AG09319 (cell line): ENCODE results near the gene KIF21B.

Source experiments
- DNase-seq: peaks from one replicate; pipeline ENCODE4 v3.0.0-alpha.2; 2010; ENCODE audit warnings: low read depth; ENCODE audit errors: extremely low read depth
- TF ChIP-seq, protein P1 (sequence below): IDR thresholded peaks from 2 replicates; pipeline ENCODE4 v1.5.1; 2011; ENCODE audit warnings: low read depth, mild to moderate bottlenecking, inconsistent platforms, low read length, moderate library complexity

Gene KIF21B

DNA sequence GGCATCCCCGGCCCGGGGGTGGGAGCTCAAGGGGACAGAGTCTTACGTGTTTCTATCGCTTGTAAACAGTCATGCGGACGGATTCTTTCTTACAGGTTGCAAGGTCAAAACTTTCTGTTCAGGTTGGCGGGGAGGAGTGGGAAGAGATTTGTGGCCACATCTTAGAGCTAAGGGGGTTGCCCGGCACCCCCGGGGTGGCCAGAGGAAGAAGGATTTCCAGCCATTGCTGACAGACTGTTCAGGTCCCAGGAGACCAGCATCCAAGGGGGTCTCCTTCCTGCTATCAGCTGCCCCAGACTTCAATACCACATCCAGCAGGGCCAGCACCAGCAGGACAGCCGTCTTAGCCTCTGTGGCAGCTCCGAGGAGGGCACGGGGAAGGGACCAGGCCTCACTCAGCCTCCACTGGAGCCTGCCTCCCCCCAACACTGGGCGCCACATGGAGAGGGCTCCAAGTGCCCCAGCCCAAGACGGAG, 52.0 kb downstream of the KIF21B start:
- TF ChIP-seq, protein P1, sequence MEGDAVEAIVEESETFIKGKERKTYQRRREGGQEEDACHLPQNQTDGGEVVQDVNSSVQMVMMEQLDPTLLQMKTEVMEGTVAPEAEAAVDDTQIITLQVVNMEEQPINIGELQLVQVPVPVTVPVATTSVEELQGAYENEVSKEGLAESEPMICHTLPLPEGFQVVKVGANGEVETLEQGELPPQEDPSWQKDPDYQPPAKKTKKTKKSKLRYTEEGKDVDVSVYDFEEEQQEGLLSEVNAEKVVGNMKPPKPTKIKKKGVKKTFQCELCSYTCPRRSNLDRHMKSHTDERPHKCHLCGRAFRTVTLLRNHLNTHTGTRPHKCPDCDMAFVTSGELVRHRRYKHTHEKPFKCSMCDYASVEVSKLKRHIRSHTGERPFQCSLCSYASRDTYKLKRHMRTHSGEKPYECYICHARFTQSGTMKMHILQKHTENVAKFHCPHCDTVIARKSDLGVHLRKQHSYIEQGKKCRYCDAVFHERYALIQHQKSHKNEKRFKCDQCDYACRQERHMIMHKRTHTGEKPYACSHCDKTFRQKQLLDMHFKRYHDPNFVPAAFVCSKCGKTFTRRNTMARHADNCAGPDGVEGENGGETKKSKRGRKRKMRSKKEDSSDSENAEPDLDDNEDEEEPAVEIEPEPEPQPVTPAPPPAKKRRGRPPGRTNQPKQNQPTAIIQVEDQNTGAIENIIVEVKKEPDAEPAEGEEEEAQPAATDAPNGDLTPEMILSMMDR = no peak
- no peak for DNase-seq

DNA sequence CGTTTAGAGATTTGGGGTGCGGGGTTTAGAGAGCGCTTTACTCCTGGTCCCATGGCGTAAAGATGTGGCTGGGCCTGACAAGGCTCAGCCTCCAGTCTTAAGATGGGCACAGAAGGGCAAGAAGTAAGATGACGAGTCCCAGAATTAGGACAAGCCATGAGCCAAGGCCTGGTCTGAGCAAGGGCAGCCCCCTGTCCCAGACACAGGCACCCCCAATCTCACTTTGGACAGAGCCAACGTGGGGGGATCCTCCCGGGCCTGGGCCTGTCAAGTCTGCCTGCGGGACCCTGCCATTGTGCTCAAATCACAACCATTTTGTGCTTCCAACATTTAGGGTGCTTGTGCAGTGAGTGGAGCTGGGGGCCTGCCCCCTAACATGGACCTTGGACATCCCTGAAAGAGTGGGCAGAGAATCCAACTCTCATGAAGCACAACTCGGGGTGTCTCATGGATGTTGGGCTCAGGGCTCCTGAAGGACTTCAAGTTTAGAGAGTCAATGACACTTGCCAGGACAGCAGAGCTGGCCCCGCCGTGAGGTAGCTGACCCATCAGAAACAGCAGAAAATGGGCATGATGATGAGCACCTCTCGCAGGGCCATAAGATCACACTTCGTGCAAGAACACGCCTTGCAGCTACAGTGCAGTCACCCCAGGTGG, 52.6 kb downstream of the KIF21B start:
- TF ChIP-seq, protein P1 = no peak
- no peak for DNase-seq

DNA sequence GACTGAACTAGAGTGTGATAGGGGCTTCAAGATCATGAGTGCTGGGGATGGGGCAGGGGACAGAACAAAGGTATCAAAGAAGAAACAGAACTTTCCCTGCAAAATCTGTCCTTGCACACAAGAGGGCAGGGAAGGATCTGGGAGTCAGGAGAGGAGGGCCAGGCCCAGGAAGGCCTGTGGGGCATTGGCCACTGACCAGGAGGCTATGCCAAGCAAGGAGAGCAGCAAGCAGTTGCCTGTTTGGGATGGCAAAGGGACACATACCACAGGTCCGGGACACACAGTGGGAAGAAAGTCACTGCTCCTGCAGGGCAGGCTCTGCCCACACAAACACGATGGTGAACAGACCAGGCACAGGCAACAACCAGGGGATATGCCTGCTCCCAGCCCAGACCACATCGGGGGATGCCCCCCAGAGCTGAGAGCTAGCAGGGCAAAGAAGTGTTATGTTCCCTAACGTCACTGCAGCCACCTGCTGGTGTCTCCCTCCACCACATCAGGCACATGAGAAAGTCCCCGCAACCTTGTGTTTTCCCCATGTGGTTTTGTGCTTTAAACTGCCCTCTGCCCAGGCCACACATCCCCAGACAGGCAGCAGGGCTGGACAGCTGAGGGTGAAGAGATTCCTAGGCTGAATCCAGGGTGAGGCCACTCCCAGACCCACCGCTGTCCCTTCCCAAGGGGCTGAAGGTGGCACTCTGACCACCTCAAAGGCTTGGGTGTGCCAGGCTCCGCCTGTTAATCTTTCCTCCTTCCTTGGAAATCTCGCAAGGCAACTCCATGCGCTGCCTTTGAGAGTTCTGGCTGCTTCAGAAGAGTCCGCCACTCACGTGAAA, 53.6 kb downstream of the KIF21B start:
- TF ChIP-seq, protein P1 = no peak
- DNase-seq = no peak

DNA sequence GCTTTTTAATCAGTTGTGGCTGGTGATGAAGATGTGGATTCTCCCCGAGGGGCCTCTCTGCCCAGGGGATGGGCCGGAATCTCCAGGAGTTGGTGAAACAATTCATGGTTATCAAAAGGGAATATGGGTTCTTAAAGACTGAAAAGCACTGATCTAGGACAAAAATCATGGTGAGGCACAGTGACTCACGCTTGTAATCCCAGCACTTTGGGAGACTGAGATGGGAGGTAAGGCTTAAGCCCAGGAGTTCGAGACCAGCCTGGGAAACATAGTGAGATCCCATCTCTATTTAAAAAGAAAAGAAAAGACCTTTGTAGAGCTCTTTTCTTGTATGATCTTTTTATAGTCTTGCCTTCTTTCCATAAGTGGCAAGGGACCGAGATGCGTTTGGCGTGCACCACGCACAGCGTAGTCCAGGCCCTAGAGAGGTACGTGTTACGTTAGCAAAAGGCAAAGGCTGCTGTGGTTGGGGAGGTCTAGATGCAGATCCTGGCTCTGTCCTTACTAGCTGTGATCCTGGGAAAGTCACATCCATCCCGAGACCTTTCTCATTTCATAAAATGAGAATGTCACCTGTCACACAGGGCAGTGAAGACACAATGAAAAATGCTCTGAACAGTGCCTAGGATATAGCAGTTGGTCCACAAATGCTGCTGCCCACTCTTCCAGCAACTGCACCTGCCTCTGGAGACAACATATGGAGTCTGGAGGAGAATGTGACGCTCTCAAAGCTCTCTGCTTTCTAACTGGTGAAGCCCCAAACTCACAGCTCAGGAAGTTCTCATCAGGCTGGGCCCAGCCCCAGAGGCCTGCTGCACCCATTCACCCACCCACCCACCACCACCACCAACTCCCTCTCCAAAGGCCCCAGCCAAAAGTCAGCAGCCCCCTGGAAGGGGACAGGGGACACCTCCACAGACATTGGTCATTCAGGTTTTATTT, 54.8 kb downstream of the KIF21B start:
- TF ChIP-seq, protein P1 = no peak
- DNase-seq = no peak

DNA sequence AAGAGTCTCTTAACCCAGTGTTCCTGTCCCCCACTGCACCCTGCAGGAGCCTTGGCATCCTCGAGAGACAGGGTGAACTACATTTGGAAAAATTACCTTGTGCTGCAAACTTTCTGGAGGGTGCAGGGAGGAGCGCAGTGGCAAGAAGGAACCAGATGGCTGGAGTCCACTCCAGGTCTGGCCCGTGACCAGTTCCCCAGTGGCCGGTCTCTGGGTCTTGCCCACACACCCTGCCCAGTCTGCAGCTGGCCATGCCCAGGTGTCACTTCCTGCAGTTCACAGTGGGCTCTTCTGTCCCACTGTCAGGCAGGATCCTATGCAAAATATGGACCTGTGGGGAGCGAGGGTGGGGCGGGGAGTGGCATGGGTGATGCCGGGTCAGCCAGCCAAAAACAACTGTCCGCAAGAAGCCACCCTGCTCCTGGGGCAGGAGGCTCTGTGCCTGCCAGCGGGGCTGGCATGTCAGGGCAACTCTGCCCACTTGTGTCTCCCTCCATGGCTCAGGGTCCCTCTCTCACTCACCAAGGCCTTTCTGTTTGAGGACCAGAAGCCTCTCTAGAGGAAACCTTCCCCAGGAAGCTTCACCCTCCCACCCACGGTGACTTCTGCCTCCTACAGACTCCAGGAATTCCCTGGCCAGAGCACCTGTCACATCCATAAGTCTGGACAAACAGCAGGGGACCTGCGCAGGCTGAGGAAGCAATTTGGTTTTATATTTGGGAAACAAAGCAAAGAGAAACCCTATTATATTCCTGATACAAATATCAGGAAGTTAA, 55.6 kb downstream of the KIF21B start:
- TF ChIP-seq, protein P1 = no peak
- no peak for DNase-seq

DNA sequence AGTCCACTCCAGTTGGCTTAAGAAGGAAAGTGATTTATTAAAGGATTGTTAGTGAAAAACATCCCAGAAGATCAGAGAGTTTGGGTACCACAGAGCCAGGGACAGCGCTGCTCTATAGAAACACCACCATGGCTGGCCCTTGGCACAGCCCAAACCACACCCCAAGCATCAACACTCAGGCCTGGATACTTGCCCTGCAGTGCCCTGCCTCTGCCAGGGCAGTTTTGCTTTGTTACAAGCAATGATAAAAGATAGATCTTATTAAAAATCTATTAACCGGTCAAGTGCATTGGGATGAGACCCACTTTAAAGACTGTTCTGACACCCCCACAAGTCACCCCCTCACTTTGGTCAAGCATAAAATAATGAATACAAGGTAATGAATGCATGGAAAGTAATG, 56.6 kb downstream of the KIF21B start:
- DNase-seq = no peak
- TF ChIP-seq, protein P1 = no peak
